GM13976 (cell line): ENCODE measurements around the gene FPR3.

Source experiments
- DNase-seq: peaks from one replicate; pipeline ENCODE4 v3.0.0; 2012; ENCODE audit warnings: low spot score
- CTCF ChIP-seq: IDR thresholded peaks from 2 replicates; pipeline ENCODE4 v1.5.1; 2012; ENCODE audit warnings: borderline replicate concordance, mild to moderate bottlenecking; ENCODE audit not compliant: insufficient read depth; ENCODE audit errors: extremely low read depth, missing control alignments, control extremely low read depth
- in situ Hi-C: fragments of 300-500 bp; cut with MboI; formaldehyde crosslinking; loops from one replicate; pipeline ENCODE4 v1.12.0; 2022; ENCODE audit warnings: low sequenced_read_pairs, mixed read lengths, inconsistent platforms; ENCODE audit not compliant: unreplicated experiment

Gene FPR3

GRCh38 chr19:51822325-51822724 lies 27.4 kb downstream of the FPR3 start:
- DNase-seq, result no peak
- no peak for TF ChIP-seq CTCF
- in situ Hi-C loops, result no loop called here

GRCh38 chr19:51822946-51823345 lies 28.0 kb downstream of the FPR3 start:
- in situ Hi-C loops, result no loop called here
- DNase-seq, result no peak

GRCh38 chr19:51824281-51825005 lies 29.5 kb downstream of the FPR3 start:
- no peak for TF ChIP-seq CTCF
- no peak for DNase-seq
- in situ Hi-C loops, result no loop called here

More at GRCh38 chr19:51822946-51823345, 28.0 kb downstream of the FPR3 start:
- no peak for TF ChIP-seq CTCF

- TF ChIP-seq CTCF, result no peak
- in situ Hi-C loops, result no loop called here
- DNase-seq, result no peak
Observed at GRCh38 chr19:51830274-51830673, 35.3 kb downstream of the FPR3 start.

- no peak for DNase-seq
- in situ Hi-C loops, result no loop called here
- no peak for TF ChIP-seq CTCF
Observed at GRCh38 chr19:51837145-51837544, 42.2 kb downstream of the FPR3 start.

GRCh38 chr19:51861870-51862622 lies 67.1 kb downstream of the FPR3 start:
- in situ Hi-C loops, result no loop called here
- no peak for TF ChIP-seq CTCF
- no peak for DNase-seq

GRCh38 chr19:51873097-51873496 lies 78.1 kb downstream of the FPR3 start:
- TF ChIP-seq CTCF, result no peak
- in situ Hi-C loops, result no loop called here

More at GRCh38 chr19:51873097-51873496, 78.1 kb downstream of the FPR3 start:
- no peak for DNase-seq
